NCI-H2029 (cell line): Measurements from ENCODE around the gene S100B.
"Not testable (repeated sequence)": the region's sequence is repeated elsewhere in the genome, so short reads cannot be mapped to it uniquely, and the experiment has no call there.

Source experiments
- DNase-seq: peaks from one replicate; lab custom pipeline; 2025; lab: John Stamatoyannopoulos, UW

The S100B gene

GRCh38 chr21:46600978-46601377, 3.9 kb downstream of the S100B start:
- DNase-seq = no peak

GRCh38 chr21:46600305-46600704, 4.6 kb downstream of the S100B start:
- no peak for DNase-seq

- DNase-seq = no peak
Observed at GRCh38 chr21:46598581-46599572, 6.0 kb downstream of the S100B start.

- no peak for DNase-seq
Observed at GRCh38 chr21:46597896-46598343, 7.0 kb downstream of the S100B start.

GRCh38 chr21:46597031-46597430, 7.9 kb downstream of the S100B start:
- DNase-seq = no peak

- no peak for DNase-seq
Observed at GRCh38 chr21:46596201-46596600, 8.7 kb downstream of the S100B start.

- no peak for DNase-seq
Observed at GRCh38 chr21:46594276-46594675, 10.6 kb downstream of the S100B start.

GRCh38 chr21:46585191-46585953, 19.5 kb downstream of the S100B start:
- DNase-seq = no peak

- no peak for DNase-seq
Observed at GRCh38 chr21:46581780-46582307, 23.0 kb downstream of the S100B start.

- not testable (repeated sequence) for DNase-seq
Observed at GRCh38 chr21:46579394-46579793, 25.5 kb downstream of the S100B start.

- not testable (repeated sequence) for DNase-seq
Observed at GRCh38 chr21:46577786-46578185, 27.1 kb downstream of the S100B start.

- DNase-seq = no peak
Observed at GRCh38 chr21:46572850-46573249, 32.0 kb downstream of the S100B start.

GRCh38 chr21:46570631-46571030, 34.3 kb downstream of the S100B start:
- no peak for DNase-seq

- no peak for DNase-seq
Observed at GRCh38 chr21:46570119-46570518, 34.8 kb downstream of the S100B start.

GRCh38 chr21:46569081-46569480, 35.8 kb downstream of the S100B start:
- DNase-seq = no peak

GRCh38 chr21:46568562-46568961, 36.3 kb downstream of the S100B start:
- no peak for DNase-seq

- DNase-seq = no peak
Observed at GRCh38 chr21:46567348-46567747, 37.5 kb downstream of the S100B start.

GRCh38 chr21:46564391-46564790, 40.5 kb downstream of the S100B start:
- DNase-seq = no peak

GRCh38 chr21:46562964-46563607, 41.8 kb downstream of the S100B start:
- no peak for DNase-seq

GRCh38 chr21:46562472-46562871, 42.4 kb downstream of the S100B start:
- DNase-seq = no peak

- DNase-seq = no peak
Observed at GRCh38 chr21:46561445-46562090, 43.3 kb downstream of the S100B start.
